ENCODE measurements around the gene IFI27L2. TPM values are rescaled to one million over a fixed set of nuclear protein-coding genes. Genes with fewer than 3 reads are reported as not detected.
A peak's percentile ranks its signal among the peaks of the same experiment; 100 is the strongest.

Gene IFI27L2
- total and polyA plus RNA-seq, 2 experiments from 2014 or later = 95.3 to 170 TPM

DNA sequence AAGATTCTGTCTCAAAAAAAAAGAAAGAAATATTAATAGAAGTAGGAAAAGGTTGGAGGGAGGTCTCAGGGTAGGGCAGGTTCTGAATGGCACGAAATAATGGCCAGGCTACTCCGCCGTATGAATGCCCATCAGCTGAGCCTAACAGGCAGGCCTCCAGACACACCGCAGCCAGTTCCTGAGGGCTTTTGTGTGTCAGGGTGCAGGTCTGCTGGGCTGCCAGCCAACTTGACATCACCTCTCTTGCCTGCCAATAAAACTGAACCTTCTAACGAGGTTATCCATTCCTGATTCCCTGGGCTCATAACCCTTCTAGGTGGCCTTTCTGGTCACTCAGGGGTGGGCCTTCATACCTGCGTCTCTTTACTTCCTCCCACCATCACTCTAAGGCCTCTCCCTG lies 15.9 kb downstream of the IFI27L2 start:
- no peak for DNase-seq
- H3K9me2 ChIP-seq (ENCODE audit: insufficient read depth) = no peaks in the 10 kb centered on the region
- 85 to 91% methylated on average over 6 of the region's 6 CpGs for WGBS, 2 experiments (ENCODE audit: low coverage in 1 of 2, low lambda C conversion rate in 2 of 2, missing lambda C conversion rate in 2 of 2)
- no peak overlapping the region for H3K9ac ChIP-seq
- H3K4me2 ChIP-seq (ENCODE audit: unreplicated experiment) = no peak overlapping the region
- TF ChIP-seq EZH2 (IDR thresholded peaks at IDR 0.05; ENCODE audit: insufficient read depth, poor library complexity, severe bottlenecking) (no peak), EZH2phosphoT487 (IDR thresholded peaks at IDR 0.05; ENCODE audit: insufficient read depth, low read depth) (no peak)
- no peaks in the 10 kb centered on the region for H4K20me1 ChIP-seq (ENCODE audit: insufficient read depth)
- H3K4me3 ChIP-seq = no peak overlapping the region
- no peaks in the 10 kb centered on the region for H3K36me3 ChIP-seq (ENCODE audit: low read depth)
- in situ Hi-C loops (cut with MboI) = no loop called here
- no peak overlapping the region for H2AFZ ChIP-seq
- H3F3A ChIP-seq (ENCODE audit: insufficient read depth) = no peaks in the 10 kb centered on the region
- no peak overlapping the region for H3K27ac ChIP-seq
- no peaks in the 10 kb centered on the region; the same call in none of the 2 replicates for H3K27me3 ChIP-seq (replicated peaks; ENCODE audit: insufficient read depth)
- H3K4me1 ChIP-seq (ENCODE audit: insufficient read depth) = no peaks in the 10 kb centered on the region
- no peaks in the 10 kb centered on the region for H3K9me3 ChIP-seq (ENCODE audit: low read depth)
- no peaks in the 10 kb centered on the region for H3K79me2 ChIP-seq (ENCODE audit: insufficient read depth)

DNA sequence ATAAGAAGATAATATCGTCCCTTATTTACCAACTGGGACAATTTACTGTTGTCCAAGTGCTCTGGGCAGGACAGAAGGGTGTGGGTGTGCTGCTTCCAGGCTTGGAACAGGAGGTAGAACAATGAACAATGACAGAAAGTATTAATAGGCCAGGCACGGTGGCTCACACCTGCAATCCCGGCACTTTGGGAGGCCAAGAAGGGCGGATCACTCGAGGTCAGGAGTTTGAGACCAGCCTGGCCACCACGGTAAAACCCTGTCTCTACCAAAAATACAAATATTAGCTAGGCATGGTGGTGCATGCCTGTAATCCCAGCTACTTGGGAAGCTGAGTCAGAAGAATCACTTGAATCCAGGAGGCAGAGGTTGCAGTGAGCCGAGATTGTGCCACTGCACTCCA lies 16.3 kb downstream of the IFI27L2 start:
- no peaks in the 10 kb centered on the region for H3F3A ChIP-seq (ENCODE audit: insufficient read depth)
- H2AFZ ChIP-seq = no peak overlapping the region
- H3K4me2 ChIP-seq (ENCODE audit: unreplicated experiment) = no peak overlapping the region
- no peaks in the 10 kb centered on the region for H3K9me2 ChIP-seq (ENCODE audit: insufficient read depth)
- in situ Hi-C loops (cut with MboI) = no loop called here
- TF ChIP-seq EZH2 (IDR thresholded peaks at IDR 0.05; ENCODE audit: insufficient read depth, poor library complexity, severe bottlenecking) (no peak), EZH2phosphoT487 (IDR thresholded peaks at IDR 0.05; ENCODE audit: insufficient read depth, low read depth) (no peak)
- H3K4me3 ChIP-seq = no peak overlapping the region
- H3K9ac ChIP-seq = no peak overlapping the region
- no peaks in the 10 kb centered on the region; the same call in none of the 2 replicates for H3K27me3 ChIP-seq (replicated peaks; ENCODE audit: insufficient read depth)
- no peak for DNase-seq
- WGBS, 2 experiments (ENCODE audit: low coverage in 1 of 2, low lambda C conversion rate in 2 of 2, missing lambda C conversion rate in 2 of 2) = 57% methylated on average over 7 of the region's 7 CpGs
- H3K36me3 ChIP-seq (ENCODE audit: low read depth) = no peaks in the 10 kb centered on the region
- no peaks in the 10 kb centered on the region for H4K20me1 ChIP-seq (ENCODE audit: insufficient read depth)
- no peaks in the 10 kb centered on the region for H3K9me3 ChIP-seq (ENCODE audit: low read depth)
- H3K79me2 ChIP-seq (ENCODE audit: insufficient read depth) = no peaks in the 10 kb centered on the region
- H3K27ac ChIP-seq = no peak overlapping the region
- no peaks in the 10 kb centered on the region for H3K4me1 ChIP-seq (ENCODE audit: insufficient read depth)

DNA sequence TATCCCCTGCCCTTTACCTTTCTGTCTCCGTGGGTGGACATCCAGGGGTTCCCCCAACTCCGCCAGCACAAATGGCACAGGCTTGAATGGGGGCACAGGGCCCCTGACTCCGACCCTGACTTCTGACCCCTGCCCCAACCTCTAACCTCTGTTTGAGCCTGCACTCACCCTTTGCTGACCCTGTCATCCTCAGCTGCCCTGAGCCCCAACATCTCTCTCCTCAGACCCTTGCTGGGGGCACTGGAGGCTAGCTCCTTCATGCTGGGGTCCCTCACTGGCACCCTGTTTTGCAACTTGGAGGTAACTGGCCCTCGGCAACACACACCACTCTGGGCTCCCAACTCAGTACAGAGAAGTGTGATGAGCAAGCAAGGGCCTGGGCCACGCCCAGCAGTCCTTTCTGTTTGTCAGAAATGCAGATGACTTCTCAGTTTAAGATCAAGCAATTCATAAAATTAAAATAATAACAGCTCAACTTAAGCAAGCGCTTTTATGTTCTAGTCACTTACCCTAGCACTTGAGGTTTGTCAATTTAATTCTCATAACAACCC lies 16.8 kb downstream of the IFI27L2 start:
- H3K9ac ChIP-seq = no peak overlapping the region
- no peak overlapping the region for H3K4me3 ChIP-seq
- H3K27ac ChIP-seq = no peak overlapping the region
- 78 to 83% methylated on average over 6 of the region's 6 CpGs for WGBS, 2 experiments (ENCODE audit: low coverage in 1 of 2, low lambda C conversion rate in 2 of 2, missing lambda C conversion rate in 2 of 2)
- no peaks in the 10 kb centered on the region; the same call in none of the 2 replicates for H3K27me3 ChIP-seq (replicated peaks; ENCODE audit: insufficient read depth)
- DNase-seq = peak; percentile 32
- no peaks in the 10 kb centered on the region for H3K4me1 ChIP-seq (ENCODE audit: insufficient read depth)
- no peak for TF ChIP-seq EZH2 (IDR thresholded peaks at IDR 0.05; ENCODE audit: insufficient read depth, poor library complexity, severe bottlenecking)
- no peak for TF ChIP-seq EZH2phosphoT487 (IDR thresholded peaks at IDR 0.05; ENCODE audit: insufficient read depth, low read depth)
- no peaks in the 10 kb centered on the region for H4K20me1 ChIP-seq (ENCODE audit: insufficient read depth)
- in situ Hi-C loops (cut with MboI) = no loop called here
- 0 out of 2 replicates have a peak overlapping the region, but pooled peaks have one; percentile 18 for H2AFZ ChIP-seq
- H3K9me2 ChIP-seq (ENCODE audit: insufficient read depth) = no peaks in the 10 kb centered on the region
- H3K4me2 ChIP-seq (ENCODE audit: unreplicated experiment) = no peak overlapping the region
- no peaks in the 10 kb centered on the region for H3F3A ChIP-seq (ENCODE audit: insufficient read depth)
- no peaks in the 10 kb centered on the region for H3K9me3 ChIP-seq (ENCODE audit: low read depth)
- no peaks in the 10 kb centered on the region for H3K79me2 ChIP-seq (ENCODE audit: insufficient read depth)
- H3K36me3 ChIP-seq (ENCODE audit: low read depth) = no peaks in the 10 kb centered on the region

DNA sequence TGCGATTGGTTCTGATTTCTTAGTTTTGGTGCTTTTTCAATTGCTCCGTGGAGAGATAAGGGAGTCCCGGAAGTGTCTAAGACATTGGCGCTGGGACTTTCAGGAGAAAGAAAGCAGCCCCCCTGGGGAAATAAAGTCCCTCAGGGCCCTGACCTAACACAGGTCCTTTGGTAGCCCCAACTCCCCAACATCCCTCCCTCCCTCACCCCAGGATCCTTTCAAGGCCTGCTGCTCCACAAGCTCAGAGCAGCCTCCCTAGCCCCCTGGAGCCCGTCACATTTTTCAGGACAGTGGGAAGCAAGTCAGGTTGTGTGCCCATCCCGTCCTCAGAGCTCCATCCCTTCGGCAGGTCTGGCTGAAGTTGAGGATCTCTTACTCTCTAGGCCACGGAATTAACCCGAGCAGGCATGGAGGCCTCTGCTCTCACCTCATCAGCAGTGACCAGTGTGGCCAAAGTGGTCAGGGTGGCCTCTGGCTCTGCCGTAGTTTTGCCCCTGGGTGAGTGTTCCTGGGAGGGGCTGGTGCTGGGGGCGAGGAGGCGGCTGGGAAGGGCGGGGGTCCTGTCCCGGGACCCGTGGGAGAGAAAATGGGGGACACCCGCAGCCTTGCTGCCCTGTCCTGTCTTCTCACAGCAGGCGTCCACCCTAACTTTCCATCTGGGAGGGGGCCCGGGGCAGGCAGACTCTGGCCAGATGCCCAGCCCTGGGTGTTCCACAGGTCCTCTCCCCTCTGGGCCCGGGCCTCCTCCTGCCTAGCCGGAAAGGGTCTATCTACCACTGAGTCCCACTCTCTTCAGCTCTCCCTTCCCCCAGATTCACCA lies 17.9 kb downstream of the IFI27L2 start:
- no peak for TF ChIP-seq EZH2 (IDR thresholded peaks at IDR 0.05; ENCODE audit: insufficient read depth, poor library complexity, severe bottlenecking)
- no peak for TF ChIP-seq EZH2phosphoT487 (IDR thresholded peaks at IDR 0.05; ENCODE audit: insufficient read depth, low read depth)
- H3K4me2 ChIP-seq (ENCODE audit: unreplicated experiment) = no peak overlapping the region
- no peaks in the 10 kb centered on the region for H4K20me1 ChIP-seq (ENCODE audit: insufficient read depth)
- H3K4me1 ChIP-seq (ENCODE audit: insufficient read depth) = no peaks in the 10 kb centered on the region
- H3K27me3 ChIP-seq (replicated peaks; ENCODE audit: insufficient read depth) = no peaks in the 10 kb centered on the region; the same call in 1 of the 2 replicates
- H3K9ac ChIP-seq = no peak overlapping the region
- H3K4me3 ChIP-seq = no peak overlapping the region
- no peaks in the 10 kb centered on the region for H3F3A ChIP-seq (ENCODE audit: insufficient read depth)
- H3K79me2 ChIP-seq (ENCODE audit: insufficient read depth) = no peaks in the 10 kb centered on the region
- DNase-seq = no peak
- in situ Hi-C loops (cut with MboI) = no loop called here
- no peaks in the 10 kb centered on the region for H3K9me2 ChIP-seq (ENCODE audit: insufficient read depth)
- H3K9me3 ChIP-seq (ENCODE audit: low read depth) = no peaks in the 10 kb centered on the region
- H3K27ac ChIP-seq = no peak overlapping the region
- H3K36me3 ChIP-seq (ENCODE audit: low read depth) = no peaks in the 10 kb centered on the region
- WGBS, 2 experiments (ENCODE audit: low coverage in 1 of 2, low lambda C conversion rate in 2 of 2, missing lambda C conversion rate in 2 of 2) = 92 to 95% methylated on average over 13 to 20 of the region's 20 CpGs
- no peak overlapping the region for H2AFZ ChIP-seq
